Mononuclear cell (primary cell): ENCODE data around the gene TMEM185B. TPM values are rescaled to one million over a fixed set of nuclear protein-coding genes. Genes with fewer than 3 reads are reported as not detected.
A peak's percentile ranks its signal among the peaks of the same experiment; 100 is the strongest.
"Not testable (repeated sequence)": the region's sequence is repeated elsewhere in the genome, so short reads cannot be mapped to it uniquely, and the experiment has no call there.

Experiments used
- H3K27me3 ChIP-seq: 2 replicates; pipeline ENCODE4 v1.6.0; 2011; ENCODE audit warnings: low read length, control low read depth; ENCODE audit not compliant: insufficient read depth
- H3K4me1 ChIP-seq: 2 replicates; pipeline ENCODE4 v1.5.1; 2011; ENCODE audit warnings: mild to moderate bottlenecking, low read length, control low read depth; ENCODE audit not compliant: insufficient read depth
- H3K4me3 ChIP-seq: 2 replicates; pipeline ENCODE4 v1.5.1; 2011; ENCODE audit warnings: mild to moderate bottlenecking, low read length, moderate library complexity
- H3K9me3 ChIP-seq: 2 replicates; pipeline ENCODE4 v1.5.1; 2011; ENCODE audit warnings: low read depth, mild to moderate bottlenecking, control low read depth, low read length
- total RNA-seq: library from RNA; depleted of rRNA; stranded (reverse); fragments of >200 nt; gene quantifications from one replicate; pipeline ENCODE4 v1.2.3, GENCODE V29; 2012

TMEM185B gene
- total RNA-seq, 1 donor = 17.5 TPM

DNA sequence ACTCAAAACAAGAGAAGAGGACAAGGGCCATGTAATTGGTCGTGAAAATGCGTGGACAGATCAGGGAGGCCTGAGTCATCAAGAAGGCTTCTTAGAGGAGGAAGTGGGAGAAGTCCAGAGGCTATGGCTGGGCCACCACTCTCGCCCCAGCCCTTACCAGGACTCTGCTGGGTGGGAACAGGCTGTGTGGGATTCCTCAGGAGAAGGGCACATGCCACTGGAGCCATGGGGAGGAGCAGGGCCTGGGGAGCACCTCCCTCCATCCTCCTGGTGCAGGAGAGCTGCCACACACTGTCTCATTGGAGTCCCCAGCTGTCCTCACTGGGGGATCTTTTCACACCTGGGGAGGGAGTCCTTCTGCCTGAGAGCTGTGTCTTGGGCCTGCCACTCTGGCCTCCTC is 20.0 kb upstream of the TMEM185B start:
- Histone ChIP-seq H3K9me3 (no peaks in the 10 kb centered on the region), H3K4me1 (peaks cover 7% of the 10 kb centered on the region), H3K27me3 (no peaks in the 10 kb centered on the region), H3K4me3 (no peak overlapping the region)

DNA sequence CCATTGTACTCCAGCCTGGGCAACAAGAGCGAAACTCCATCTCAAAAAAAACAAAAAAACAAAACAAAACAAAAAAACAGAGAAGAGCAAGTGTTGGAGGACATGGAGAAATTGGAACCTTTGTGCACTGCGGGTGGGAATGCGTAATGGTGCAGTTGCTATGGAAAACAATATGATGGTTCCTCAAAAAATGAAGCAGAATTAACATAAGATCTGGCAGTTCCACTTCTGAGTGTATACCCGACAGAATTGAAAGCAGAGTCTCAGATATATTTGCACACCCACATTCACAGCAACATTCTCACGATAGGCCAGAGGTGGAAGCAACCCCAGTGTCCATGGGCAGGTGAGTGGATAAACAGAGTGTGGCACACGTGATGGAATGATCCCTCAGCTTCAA is 18.5 kb upstream of the TMEM185B start:
- Histone ChIP-seq H3K27me3 (no peaks in the 10 kb centered on the region), H3K4me3 (no peak overlapping the region), H3K4me1 (peaks cover 7% of the 10 kb centered on the region), H3K9me3 (no peaks in the 10 kb centered on the region)

DNA sequence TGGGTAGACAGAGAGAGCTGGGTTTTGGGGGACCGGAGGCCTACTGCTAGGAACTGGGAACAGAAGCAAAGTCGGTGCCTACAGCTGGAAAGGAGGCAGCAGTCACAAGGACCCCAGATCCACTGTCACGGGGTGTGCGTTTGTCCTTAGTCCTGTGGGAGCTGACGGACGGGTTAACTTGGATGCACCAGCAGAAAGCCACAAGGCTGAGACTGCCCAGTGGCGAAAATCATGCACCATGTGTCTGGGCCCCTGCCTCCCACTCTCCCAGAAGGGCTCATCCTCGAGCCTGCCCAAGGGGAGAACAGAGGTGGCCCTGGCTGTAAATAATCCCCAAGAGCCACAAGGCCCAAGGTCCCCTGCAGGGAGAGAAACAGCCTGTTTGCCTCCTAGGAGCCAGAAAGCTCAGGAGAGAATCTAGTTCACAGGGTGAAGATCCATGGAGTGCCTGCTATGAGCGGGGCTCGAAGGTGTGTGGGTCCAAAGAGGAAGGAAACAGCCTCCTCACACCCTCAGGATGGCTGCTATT is 17.8 kb upstream of the TMEM185B start:
- Histone ChIP-seq H3K9me3 (no peaks in the 10 kb centered on the region), H3K4me3 (no peak overlapping the region), H3K27me3 (no peaks in the 10 kb centered on the region), H3K4me1 (peaks cover 7% of the 10 kb centered on the region)

DNA sequence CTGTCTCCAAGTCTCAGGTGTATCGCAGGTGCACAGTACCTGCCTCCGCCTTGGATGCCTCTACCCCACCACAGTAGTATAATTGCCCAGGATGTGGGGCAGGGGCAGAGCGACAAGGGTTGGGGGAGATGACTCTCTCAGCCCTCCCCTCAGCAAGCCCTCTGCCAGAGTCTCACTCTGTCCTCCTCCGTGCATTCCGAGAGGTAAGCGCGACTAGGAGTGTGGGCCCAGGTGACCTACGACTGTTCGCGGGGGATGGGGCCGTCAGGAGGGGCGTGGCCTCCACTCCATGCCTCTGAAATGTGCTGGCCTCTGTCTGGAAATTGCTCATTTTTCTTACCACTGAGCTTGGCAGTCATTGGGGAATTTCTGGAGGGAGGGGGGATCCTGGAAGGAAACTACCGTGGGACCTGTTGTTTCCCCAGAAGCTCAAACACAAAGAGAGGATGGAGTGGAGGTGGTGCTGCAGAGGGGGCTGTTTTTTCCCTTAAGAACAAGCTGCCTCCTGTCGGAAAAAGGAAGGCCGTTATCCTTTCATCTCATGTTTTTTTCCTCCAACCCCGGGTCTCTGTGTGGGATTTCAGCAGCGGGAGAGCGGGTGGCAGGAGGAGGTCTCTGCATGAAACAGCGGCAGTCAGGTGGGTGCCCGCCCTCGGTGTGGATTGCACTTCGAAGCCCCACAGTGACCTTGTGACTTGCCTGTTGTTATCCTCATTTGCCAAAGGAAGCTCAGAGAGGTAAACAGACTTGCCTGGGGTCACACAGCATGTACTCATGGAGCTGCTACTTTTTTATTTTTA is 16.5 kb upstream of the TMEM185B start:
- H3K9me3 ChIP-seq = no peaks in the 10 kb centered on the region
- no peak overlapping the region for H3K4me3 ChIP-seq
- H3K4me1 ChIP-seq = peaks cover 7% of the 10 kb centered on the region
- no peaks in the 10 kb centered on the region for H3K27me3 ChIP-seq

DNA sequence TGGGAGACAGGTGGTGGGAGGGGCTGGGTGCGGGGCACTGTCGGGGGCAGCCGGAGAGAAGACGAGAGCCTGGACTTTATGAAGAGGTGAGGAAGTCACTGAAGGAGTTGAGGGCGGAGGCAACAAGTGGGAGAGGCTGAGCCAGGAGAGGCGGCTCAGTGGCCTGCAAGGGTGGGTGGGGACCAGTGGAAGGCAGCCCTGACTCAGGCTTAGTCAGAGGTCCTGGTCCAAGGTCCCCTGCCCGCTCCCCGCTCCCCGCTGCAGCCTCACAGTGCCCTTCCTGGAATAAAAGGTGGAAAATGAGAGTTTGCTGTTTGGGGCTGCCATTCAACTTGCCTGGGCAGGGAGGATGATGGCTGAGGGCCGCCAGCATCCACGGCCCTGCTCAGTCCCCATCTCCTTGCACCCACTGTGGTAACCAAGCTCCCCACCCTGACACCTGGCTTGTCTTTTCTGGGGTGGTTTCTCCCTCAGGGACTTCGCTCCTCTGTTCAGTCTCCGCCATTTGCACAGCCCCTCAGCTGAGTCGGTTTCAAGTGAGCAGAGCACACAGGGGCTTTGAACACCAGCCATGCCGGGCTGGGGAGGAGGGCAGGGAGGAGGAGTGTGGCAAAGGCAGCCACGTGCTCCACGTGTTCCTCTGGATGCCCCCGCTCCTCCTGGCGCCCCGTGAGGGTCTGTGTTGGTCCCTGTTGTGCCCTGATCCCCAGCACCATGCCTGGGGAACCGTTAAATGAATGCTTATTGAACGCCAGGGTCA is 15.7 kb upstream of the TMEM185B start:
- Histone ChIP-seq H3K4me3 (no peak overlapping the region), H3K4me1 (peaks cover 7% of the 10 kb centered on the region), H3K9me3 (no peaks in the 10 kb centered on the region), H3K27me3 (no peaks in the 10 kb centered on the region)

DNA sequence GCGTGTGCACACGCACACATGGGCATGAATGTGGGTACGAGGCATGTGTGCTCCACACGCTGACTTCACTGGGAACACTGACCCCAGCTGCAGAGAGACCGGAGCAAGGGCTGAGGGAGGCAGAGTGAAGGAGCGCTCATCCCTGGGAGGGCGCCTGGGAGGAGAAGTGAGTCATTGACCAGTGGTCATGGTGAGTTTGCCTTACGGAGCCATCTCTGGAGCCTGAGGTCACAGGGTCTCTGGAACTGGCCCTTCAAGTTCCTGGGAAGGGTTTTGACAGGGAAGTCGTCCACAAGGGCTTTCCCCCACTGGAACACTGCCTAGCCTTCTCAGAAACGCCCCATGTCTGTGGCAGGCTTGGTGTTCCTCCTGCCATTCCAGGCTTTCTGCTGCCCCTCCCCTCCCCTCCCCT is 14.3 kb upstream of the TMEM185B start:
- no peaks in the 10 kb centered on the region for H3K9me3 ChIP-seq
- H3K27me3 ChIP-seq = no peaks in the 10 kb centered on the region
- H3K4me3 ChIP-seq = no peak overlapping the region
- peaks cover 17% of the 10 kb centered on the region for H3K4me1 ChIP-seq

DNA sequence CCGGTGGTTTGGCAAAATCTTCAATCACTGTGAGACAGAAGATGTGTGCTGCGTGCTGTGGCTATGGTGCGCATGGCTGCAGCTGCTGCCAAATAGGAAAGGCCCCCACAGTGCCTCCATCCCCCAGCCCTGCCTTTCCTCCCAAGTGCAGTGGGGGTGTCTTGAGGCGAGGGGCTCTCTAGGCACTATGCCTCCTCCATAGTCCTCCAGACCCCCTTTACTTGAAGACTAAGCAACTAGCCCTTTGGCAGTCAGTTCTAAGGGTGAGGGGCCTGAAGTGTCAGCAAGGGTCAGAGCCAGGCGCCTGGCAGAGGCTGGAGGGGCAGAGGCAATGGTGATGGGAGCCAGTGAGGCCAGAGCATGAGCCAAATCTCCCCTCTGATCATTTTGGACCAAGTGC is 13.6 kb upstream of the TMEM185B start:
- Histone ChIP-seq H3K9me3 (no peaks in the 10 kb centered on the region), H3K4me3 (no peak overlapping the region), H3K27me3 (no peaks in the 10 kb centered on the region), H3K4me1 (peaks cover 19% of the 10 kb centered on the region)

DNA sequence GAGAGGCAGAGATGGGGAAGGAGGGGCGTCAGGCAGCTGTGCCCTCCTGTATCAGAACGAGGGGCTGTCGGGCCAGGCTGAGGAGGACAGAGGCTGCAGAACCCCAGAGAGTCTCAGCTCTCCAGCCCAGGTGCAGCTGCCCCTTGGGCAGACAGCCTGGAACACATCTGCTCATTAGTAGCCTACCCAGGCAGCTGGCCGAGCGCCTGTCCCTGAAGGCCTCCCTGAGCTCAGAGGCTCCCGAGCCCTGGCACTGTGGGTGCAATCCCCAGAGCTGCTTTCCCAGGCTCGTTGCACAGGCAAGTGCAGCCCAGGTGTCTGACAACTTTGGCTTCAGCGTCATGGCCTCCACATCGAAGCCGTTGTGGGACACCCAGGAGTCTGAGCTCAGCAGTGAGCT is 13.1 kb upstream of the TMEM185B start:
- no peak overlapping the region for H3K4me3 ChIP-seq
- no peaks in the 10 kb centered on the region for H3K9me3 ChIP-seq
- peaks cover 20% of the 10 kb centered on the region for H3K4me1 ChIP-seq
- no peaks in the 10 kb centered on the region for H3K27me3 ChIP-seq

DNA sequence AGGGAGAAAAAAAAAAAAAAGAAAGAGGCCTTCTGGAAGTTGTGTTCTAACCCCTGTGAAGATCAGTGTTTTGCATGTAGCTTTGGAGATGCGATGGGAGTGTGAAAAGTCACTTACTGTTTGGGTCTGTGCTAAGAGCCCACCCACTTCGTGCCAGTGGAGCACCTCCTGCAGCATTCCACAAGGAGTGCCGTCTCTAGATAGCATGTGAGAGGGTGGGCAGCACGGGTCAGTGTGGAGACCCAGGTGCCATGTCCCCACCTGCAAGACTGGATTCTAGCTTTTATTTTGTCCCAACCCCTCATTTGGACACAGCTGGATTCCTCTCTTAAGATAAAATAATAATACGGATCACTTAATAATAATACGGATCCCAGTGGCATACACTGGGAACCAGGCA is 12.5 kb upstream of the TMEM185B start:
- no peaks in the 10 kb centered on the region for H3K27me3 ChIP-seq
- no peaks in the 10 kb centered on the region for H3K9me3 ChIP-seq
- peaks cover 26% of the 10 kb centered on the region for H3K4me1 ChIP-seq
- H3K4me3 ChIP-seq = no peak overlapping the region

DNA sequence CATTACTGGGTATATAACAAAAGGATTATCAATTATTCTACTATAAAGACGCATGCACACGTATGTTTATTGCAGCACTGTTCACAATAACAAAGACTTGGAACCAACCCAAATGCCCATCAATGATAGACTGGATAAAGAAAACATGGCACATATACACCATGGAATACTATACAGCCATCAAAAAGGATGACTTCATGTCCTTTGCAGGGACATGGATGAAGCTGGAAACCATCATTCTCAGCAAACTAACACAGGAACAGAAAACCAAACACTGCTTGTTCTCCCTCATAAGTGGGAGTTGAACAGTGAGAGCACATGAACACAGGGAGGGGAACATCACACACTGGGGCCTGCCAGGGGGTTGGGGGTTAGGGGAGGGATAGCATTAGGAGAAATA is 12.0 kb upstream of the TMEM185B start:
- H3K9me3 ChIP-seq, H3K4me3 ChIP-seq, H3K27me3 ChIP-seq: not testable (repeated sequence)
- peaks cover 29% of the 10 kb centered on the region for H3K4me1 ChIP-seq

DNA sequence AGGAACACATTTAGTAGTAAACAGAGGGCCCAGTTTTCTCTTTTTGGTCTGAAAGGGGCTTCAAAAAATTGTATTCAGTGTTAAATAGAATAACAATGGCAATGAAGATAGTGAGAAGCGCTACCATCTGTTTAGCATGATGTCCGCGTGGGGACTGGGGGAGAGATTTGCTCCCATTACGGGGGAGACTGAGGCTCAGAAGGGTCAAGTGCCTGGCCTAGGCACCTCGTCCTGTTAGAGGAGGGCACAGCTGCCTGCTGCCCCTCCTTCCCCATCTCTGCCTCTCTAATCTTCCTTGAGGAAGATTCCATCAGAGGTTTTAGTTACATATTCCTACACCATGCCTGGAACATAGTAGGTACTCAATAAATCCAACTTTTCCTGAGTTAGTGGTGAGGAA is 10.1 kb upstream of the TMEM185B start:
- peaks cover 38% of the 10 kb centered on the region for H3K4me1 ChIP-seq
- no peak overlapping the region for H3K4me3 ChIP-seq
- H3K27me3 ChIP-seq = no peaks in the 10 kb centered on the region
- no peaks in the 10 kb centered on the region for H3K9me3 ChIP-seq

DNA sequence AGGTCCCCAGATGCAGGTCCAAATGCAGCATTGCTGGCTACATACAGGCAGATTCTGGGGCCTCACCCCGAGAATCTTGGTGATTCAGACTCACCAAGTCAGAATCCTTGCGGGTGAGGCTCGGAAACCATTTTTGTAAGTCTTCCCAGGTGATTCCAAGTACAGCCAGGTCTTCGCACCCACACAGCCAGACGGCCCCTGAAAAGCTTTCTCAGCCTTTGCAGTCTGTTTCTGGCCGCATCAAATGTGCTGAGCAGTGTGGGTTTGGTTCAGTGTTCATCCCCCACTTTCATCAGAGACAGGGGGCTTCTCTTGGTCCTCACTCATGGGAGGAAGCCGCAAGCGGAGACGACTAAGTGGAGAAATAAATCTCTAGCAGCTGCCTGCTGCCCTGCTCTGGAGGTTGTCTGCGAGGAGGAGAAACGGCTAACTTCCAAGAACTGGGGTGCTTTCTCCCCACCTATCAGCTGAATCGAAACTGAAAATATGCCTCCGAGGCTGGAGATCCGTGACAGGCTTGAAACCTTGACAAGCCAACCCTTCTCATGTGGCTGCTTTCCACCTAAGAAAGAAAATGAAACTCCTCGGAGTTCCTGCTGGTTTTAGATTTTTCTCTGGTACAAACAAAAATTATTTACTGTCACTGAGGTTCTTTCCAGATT is 8.9 kb upstream of the TMEM185B start:
- Histone ChIP-seq H3K4me3 (peak overlapping the region; percentile 58), H3K27me3 (no peaks in the 10 kb centered on the region), H3K9me3 (no peaks in the 10 kb centered on the region), H3K4me1 (peaks cover 38% of the 10 kb centered on the region)

DNA sequence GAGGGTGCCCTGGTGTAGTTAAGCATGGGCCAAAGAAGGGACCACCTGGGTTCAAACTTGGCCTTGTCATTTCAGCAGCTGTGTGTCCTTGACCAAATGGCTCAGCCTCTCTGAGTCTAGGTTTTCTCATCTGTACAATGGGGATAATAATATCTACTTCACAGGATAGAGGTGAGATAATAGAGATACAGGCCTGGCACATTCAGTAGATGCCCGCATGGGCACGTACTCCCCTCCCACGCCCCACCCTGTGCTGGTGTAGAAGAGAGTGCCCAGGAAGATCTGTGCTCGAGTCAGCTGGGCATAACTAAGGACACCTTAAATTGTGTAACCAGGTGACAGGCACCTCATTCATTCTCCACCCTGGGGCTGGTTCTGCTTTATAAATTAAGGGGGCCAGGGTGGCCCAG is 8.4 kb upstream of the TMEM185B start:
- Histone ChIP-seq H3K4me3 (peak overlapping the region; percentile 58), H3K4me1 (peaks cover 38% of the 10 kb centered on the region), H3K27me3 (no peaks in the 10 kb centered on the region), H3K9me3 (no peaks in the 10 kb centered on the region)

DNA sequence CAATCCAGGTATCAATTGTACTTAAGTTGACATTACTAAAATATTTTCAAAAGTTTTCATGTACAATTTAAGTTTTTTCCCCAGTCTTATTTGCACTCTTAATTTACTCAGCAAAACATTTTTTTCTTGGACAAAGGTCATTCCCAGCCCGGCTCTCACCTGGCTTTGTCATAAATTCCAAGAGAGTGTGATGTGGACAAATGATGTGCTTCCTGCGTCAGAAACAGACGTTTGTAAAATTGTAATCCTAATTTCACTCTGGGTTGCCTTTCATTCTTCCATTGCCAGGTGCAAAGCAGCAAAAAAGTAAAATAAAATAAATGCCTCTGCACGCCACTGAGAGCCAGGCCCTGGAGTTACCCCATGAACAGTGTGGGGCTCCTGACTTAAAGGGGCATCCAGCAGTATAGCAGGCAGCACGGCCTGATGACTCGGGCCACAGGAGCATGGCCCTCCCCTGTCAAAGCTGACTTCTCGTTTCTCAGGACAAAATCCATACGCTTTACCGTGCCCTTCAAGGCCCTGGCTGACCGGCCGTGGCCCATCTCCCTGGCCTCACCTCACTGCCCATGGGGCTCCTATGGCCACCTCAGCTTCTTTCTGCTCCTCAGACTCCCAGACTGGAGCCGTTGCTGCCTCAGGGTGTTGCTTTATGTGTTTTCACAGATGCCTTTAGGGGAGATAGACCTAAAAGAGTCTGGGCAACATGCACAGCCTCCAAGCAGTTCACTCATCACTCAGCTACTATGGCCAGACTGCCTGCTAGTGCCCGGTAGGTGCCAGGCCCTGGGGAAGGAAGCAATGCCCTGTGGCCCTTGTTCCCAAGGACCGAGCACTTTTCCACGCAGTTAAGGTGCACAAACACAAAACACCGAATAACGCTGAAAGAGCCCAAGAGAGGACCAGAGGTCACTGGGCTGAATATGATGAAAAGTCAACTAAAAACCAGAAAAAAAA is 7.6 kb upstream of the TMEM185B start:
- no peaks in the 10 kb centered on the region for H3K9me3 ChIP-seq
- H3K4me1 ChIP-seq = peaks cover 38% of the 10 kb centered on the region
- no peaks in the 10 kb centered on the region for H3K27me3 ChIP-seq
- peak overlapping the region; percentile 58 for H3K4me3 ChIP-seq
